ENCODE measurements around the gene CHPT1.

Gene CHPT1

DNA sequence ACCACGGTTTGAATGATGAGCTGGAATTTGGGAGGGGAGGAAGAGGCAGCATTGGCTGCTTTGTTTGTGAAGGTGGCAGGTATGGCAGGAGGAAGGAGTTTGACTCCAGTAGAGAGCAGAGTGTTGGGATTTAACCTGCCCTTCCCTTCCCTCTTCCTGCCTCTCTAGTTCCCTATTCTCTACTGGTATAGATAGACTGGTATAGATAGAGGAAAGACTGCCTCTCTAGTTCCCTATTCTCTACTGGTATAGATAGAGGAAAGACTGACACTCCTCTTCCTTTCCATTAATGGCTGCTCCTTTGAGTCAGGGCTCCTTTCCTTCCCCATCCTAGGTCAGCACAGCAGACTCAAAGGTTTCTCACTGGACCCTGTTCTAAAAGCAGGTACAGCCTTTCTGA, 50.3 kb downstream of the CHPT1 start:
- no peak overlapping the region for H3K4me3 ChIP-seq (ENCODE audit: low read depth, low read length)
- TF ChIP-seq POLR2A (IDR thresholded peaks at IDR 0.05; ENCODE audit: extremely low read depth, insufficient read length), result no peak
- no peak for TF ChIP-seq MAX (IDR thresholded peaks at IDR 0.05; ENCODE audit: low read depth, low read length)
- no peak for TF ChIP-seq MYC (IDR thresholded peaks at IDR 0.05; ENCODE audit: low read depth, low read length)
- TF ChIP-seq, protein P1, sequence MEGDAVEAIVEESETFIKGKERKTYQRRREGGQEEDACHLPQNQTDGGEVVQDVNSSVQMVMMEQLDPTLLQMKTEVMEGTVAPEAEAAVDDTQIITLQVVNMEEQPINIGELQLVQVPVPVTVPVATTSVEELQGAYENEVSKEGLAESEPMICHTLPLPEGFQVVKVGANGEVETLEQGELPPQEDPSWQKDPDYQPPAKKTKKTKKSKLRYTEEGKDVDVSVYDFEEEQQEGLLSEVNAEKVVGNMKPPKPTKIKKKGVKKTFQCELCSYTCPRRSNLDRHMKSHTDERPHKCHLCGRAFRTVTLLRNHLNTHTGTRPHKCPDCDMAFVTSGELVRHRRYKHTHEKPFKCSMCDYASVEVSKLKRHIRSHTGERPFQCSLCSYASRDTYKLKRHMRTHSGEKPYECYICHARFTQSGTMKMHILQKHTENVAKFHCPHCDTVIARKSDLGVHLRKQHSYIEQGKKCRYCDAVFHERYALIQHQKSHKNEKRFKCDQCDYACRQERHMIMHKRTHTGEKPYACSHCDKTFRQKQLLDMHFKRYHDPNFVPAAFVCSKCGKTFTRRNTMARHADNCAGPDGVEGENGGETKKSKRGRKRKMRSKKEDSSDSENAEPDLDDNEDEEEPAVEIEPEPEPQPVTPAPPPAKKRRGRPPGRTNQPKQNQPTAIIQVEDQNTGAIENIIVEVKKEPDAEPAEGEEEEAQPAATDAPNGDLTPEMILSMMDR (IDR thresholded peaks at IDR 0.05; ENCODE audit: low read depth, low read length), result no peak
- no peak for DNase-seq (ENCODE audit: low read depth)

GRCh38 chr12:101748907-101749306, 51.5 kb downstream of the CHPT1 start:
- TF ChIP-seq POLR2A (IDR thresholded peaks at IDR 0.05; ENCODE audit: extremely low read depth, insufficient read length), result no peak
- no peak overlapping the region for H3K4me3 ChIP-seq (ENCODE audit: low read depth, low read length)
- DNase-seq (ENCODE audit: low read depth), result no peak

GRCh38 chr12:101749657-101750056, 52.2 kb downstream of the CHPT1 start:
- no peak overlapping the region for H3K4me3 ChIP-seq (ENCODE audit: low read depth, low read length)
- TF ChIP-seq MAX (IDR thresholded peaks at IDR 0.05; ENCODE audit: low read depth, low read length) (no peak), MYC (IDR thresholded peaks at IDR 0.05; ENCODE audit: low read depth, low read length) (no peak), POLR2A (IDR thresholded peaks at IDR 0.05; ENCODE audit: extremely low read depth, insufficient read length) (no peak)
- TF ChIP-seq, protein P1 (IDR thresholded peaks at IDR 0.05; ENCODE audit: low read depth, low read length), result no peak
- DNase-seq (ENCODE audit: low read depth), result no peak

DNA sequence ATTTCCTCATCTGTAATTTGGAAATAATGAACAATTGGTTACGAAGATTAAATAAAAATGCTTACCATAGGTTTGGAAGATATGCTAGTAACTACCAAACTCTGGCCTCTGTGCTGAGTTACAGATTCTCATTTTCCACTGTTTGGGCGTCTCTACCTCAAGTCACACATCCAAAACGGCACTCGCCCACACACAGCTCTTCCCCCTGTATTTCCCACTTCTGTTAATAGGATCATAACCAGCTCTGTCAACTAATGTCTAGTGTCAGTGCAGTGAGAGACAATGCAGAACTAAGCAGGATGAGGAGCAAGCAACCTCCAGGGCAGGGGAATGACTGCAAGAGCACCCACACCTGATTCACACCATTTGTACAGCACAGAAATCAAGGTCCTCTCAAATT, 52.7 kb downstream of the CHPT1 start:
- no peak overlapping the region for H3K4me3 ChIP-seq (ENCODE audit: low read depth, low read length)
- TF ChIP-seq, protein P1 (IDR thresholded peaks at IDR 0.05; ENCODE audit: low read depth, low read length), result no peak
- no peak for TF ChIP-seq MYC (IDR thresholded peaks at IDR 0.05; ENCODE audit: low read depth, low read length)
- no peak for TF ChIP-seq POLR2A (IDR thresholded peaks at IDR 0.05; ENCODE audit: extremely low read depth, insufficient read length)
- TF ChIP-seq MAX (IDR thresholded peaks at IDR 0.05; ENCODE audit: low read depth, low read length), result no peak

DNA sequence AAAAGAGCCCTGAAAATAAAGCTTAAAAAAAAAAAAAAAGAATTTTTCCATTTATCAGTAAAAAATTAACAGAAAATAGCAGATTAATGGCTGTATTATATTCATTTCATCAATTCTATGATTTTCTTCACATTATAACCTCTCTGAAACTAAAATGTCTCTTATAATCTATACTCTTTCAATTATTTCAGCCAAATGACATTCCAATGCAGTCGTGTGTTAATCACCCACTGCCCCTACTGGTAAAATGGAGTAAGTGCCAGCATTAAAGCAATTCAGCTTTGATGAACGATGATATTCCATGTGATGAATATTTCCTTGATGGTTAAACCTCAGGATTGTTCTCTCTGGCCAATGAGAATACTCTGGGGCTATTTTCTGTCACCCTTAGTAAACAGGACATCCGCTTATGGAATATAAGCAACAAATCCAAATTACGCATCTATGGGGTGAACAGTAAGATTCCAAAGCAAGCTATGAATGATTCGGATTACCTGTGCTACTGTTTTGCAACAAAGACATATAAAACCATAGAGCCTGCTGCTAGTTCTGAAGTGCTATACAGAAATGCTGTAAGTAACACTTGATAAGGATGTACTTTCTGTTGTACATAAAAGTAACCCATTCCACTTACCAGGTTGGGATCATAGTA, 62.1 kb downstream of the CHPT1 start:
- TF ChIP-seq MYC (IDR thresholded peaks at IDR 0.05; ENCODE audit: low read depth, low read length), result no peak
- no peak for TF ChIP-seq MAX (IDR thresholded peaks at IDR 0.05; ENCODE audit: low read depth, low read length)
- TF ChIP-seq, protein P1 (IDR thresholded peaks at IDR 0.05; ENCODE audit: low read depth, low read length), result peak; percentile 82
- no peak for TF ChIP-seq POLR2A (IDR thresholded peaks at IDR 0.05; ENCODE audit: extremely low read depth, insufficient read length)
- peak; percentile 51 for DNase-seq (ENCODE audit: low read depth)
- H3K4me3 ChIP-seq (ENCODE audit: low read depth, low read length), result no peak overlapping the region

More for the DNA sequence above, 52.7 kb downstream of the CHPT1 start:
- DNase-seq (ENCODE audit: low read depth), result no peak

DNA sequence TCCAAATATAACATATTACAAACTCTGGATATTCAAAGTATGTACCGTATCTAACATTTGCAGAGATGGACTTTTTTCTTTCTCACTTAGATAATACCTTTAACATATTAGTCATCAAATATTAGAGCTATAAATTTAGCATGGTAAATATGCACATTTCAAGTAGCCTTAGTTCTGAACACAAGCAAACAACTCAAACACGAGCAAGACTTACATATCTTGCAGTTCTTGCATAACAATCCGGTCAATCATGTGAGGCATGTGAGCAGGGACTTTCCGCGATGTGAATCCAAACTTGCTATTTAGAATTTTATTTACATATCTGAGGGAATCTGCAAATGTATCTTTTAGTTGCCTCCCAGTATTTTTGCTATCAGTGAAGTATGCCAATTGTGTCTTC, 63.9 kb downstream of the CHPT1 start:
- H3K4me3 ChIP-seq (ENCODE audit: low read depth, low read length), result no peak overlapping the region
- DNase-seq (ENCODE audit: low read depth), result no peak
- TF ChIP-seq MYC (IDR thresholded peaks at IDR 0.05; ENCODE audit: low read depth, low read length) (no peak), POLR2A (IDR thresholded peaks at IDR 0.05; ENCODE audit: extremely low read depth, insufficient read length) (no peak), MAX (IDR thresholded peaks at IDR 0.05; ENCODE audit: low read depth, low read length) (no peak)
- TF ChIP-seq, protein P1 (IDR thresholded peaks at IDR 0.05; ENCODE audit: low read depth, low read length), result no peak

All from NB4 (cell line).